ENCODE measurements around the gene SCP2.

- TF ChIP-seq, protein P1, sequence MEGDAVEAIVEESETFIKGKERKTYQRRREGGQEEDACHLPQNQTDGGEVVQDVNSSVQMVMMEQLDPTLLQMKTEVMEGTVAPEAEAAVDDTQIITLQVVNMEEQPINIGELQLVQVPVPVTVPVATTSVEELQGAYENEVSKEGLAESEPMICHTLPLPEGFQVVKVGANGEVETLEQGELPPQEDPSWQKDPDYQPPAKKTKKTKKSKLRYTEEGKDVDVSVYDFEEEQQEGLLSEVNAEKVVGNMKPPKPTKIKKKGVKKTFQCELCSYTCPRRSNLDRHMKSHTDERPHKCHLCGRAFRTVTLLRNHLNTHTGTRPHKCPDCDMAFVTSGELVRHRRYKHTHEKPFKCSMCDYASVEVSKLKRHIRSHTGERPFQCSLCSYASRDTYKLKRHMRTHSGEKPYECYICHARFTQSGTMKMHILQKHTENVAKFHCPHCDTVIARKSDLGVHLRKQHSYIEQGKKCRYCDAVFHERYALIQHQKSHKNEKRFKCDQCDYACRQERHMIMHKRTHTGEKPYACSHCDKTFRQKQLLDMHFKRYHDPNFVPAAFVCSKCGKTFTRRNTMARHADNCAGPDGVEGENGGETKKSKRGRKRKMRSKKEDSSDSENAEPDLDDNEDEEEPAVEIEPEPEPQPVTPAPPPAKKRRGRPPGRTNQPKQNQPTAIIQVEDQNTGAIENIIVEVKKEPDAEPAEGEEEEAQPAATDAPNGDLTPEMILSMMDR (IDR thresholded peaks at IDR 0.05): no peak
- no peak for TF ChIP-seq POLR2AphosphoS5 (IDR thresholded peaks at IDR 0.05; ENCODE audit: low read depth, low read length)
Measured at GRCh38 chr1:53092659-53093450, 165.8 kb downstream of the SCP2 start.

Data from SK-N-SH (cell line).